SK-N-SH treated with all-trans-retinoic acid at 6 μM for 48 hours (cell line): ENCODE results near the gene KLHL4.
"Not testable (repeated sequence)": the region's sequence is repeated elsewhere in the genome, so short reads cannot be mapped to it uniquely, and the experiment has no call there.

Experiments used
- ATAC-seq: fragments of 200-7000 bp; cut with Tn5 transposase; 3 replicates; pipeline ENCODE4 v1.9.1; 2020; ENCODE audit warnings: mild to moderate bottlenecking, moderate library complexity
- ARNTL ChIP-seq: fragments of 450-650 bp; formaldehyde crosslinking; IDR thresholded peaks from 2 replicates; pipeline ENCODE4 v1.5.0; 2020; ENCODE audit warnings: low read depth, mild to moderate bottlenecking, moderate library complexity, borderline replicate concordance
- BACH2 ChIP-seq: fragments of 250-450 bp; sonication (Bioruptor Pico); IDR thresholded peaks from 2 replicates; pipeline ENCODE4 v1.9.0; 2021; ENCODE audit warnings: mild to moderate bottlenecking, borderline replicate concordance
- CSDC2 ChIP-seq: fragments of 250-450 bp; sonication (Bioruptor Pico); IDR thresholded peaks from 2 replicates; pipeline ENCODE4 v1.5.0; 2020; ENCODE audit warnings: mild to moderate bottlenecking, moderate library complexity
- ESRRG ChIP-seq: fragments of 250-450 bp; sonication (Bioruptor Pico); IDR thresholded peaks from 2 replicates; pipeline ENCODE4 v1.6.1; 2021; ENCODE audit warnings: mild to moderate bottlenecking
- GLIS3 ChIP-seq: fragments of 250-450 bp; sonication (Bioruptor Pico); IDR thresholded peaks from 2 replicates; pipeline ENCODE4 v1.5.0; 2020; ENCODE audit warnings: mild to moderate bottlenecking, moderate library complexity
- ISL1 ChIP-seq: fragments of 250-450 bp; sonication (Bioruptor Pico); IDR thresholded peaks from 2 replicates; pipeline ENCODE4 v2.1.2; 2022; ENCODE audit warnings: mild to moderate bottlenecking, moderate library complexity
- OSR1 ChIP-seq: fragments of 250-450 bp; sonication (Bioruptor Pico); IDR thresholded peaks from 2 replicates; pipeline ENCODE4 v1.8.0; 2022; ENCODE audit warnings: moderate library complexity, mild to moderate bottlenecking, inconsistent platforms
- PPARA ChIP-seq: fragments of 250-450 bp; sonication (Bioruptor Pico); IDR thresholded peaks from 2 replicates; pipeline ENCODE4 v1.5.0; 2020; ENCODE audit warnings: mild to moderate bottlenecking, borderline replicate concordance
- SNAI2 ChIP-seq: fragments of 250-450 bp; sonication (Bioruptor Pico); IDR thresholded peaks from 2 replicates; pipeline ENCODE4 v1.5.0; 2020; ENCODE audit warnings: mild to moderate bottlenecking, moderate library complexity
- TCF4 ChIP-seq: fragments of 250-450 bp; sonication (Bioruptor Pico); IDR thresholded peaks from 2 replicates; pipeline ENCODE4 v1.8.0; 2021; ENCODE audit warnings: mild to moderate bottlenecking, moderate library complexity, borderline replicate concordance
- TOX ChIP-seq: fragments of 250-450 bp; sonication (Bioruptor Pico); IDR thresholded peaks from 2 replicates; pipeline ENCODE4 v1.8.0; 2021; ENCODE audit warnings: mild to moderate bottlenecking, moderate library complexity, borderline replicate concordance
- ZC3H10 ChIP-seq: fragments of 250-450 bp; sonication (Bioruptor Pico); IDR thresholded peaks from 2 replicates; pipeline ENCODE4 v1.5.1; 2021; ENCODE audit warnings: mild to moderate bottlenecking, moderate library complexity
- ZFP3 ChIP-seq: fragments of 250-450 bp; sonication (Bioruptor Pico); IDR thresholded peaks from 2 replicates; pipeline ENCODE4 v1.5.0; 2020; ENCODE audit warnings: mild to moderate bottlenecking, moderate library complexity
- ZFP30 ChIP-seq: fragments of 450-650 bp; formaldehyde crosslinking; IDR thresholded peaks from 2 replicates; pipeline ENCODE4 v1.5.0; 2022; ENCODE audit warnings: mild to moderate bottlenecking, moderate library complexity
- ZNF565 ChIP-seq: fragments of 450-650 bp; formaldehyde crosslinking; conservative IDR thresholded peaks from 2 replicates; pipeline ENCODE4 v1.5.0; 2020; ENCODE audit warnings: low read depth, mild to moderate bottlenecking, moderate library complexity
- ZNF70 ChIP-seq: fragments of 450-650 bp; formaldehyde crosslinking; IDR thresholded peaks from 2 replicates; pipeline ENCODE4 v1.5.0; 2020; ENCODE audit warnings: mild to moderate bottlenecking, moderate library complexity
- ZNF8 ChIP-seq: fragments of 450-650 bp; formaldehyde crosslinking; IDR thresholded peaks from 2 replicates; pipeline ENCODE4 v1.5.0; 2020; ENCODE audit warnings: mild to moderate bottlenecking, moderate library complexity
- TF ChIP-seq, protein P1 (sequence below): fragments of 250-450 bp; sonication (Bioruptor Pico); IDR thresholded peaks from 2 replicates; pipeline ENCODE4 v1.5.1; 2020; ENCODE audit warnings: low read depth, mild to moderate bottlenecking, moderate library complexity
- TF ChIP-seq, protein P2 (sequence below): fragments of 250-450 bp; sonication (Bioruptor Pico); IDR thresholded peaks from 2 replicates; pipeline ENCODE4 v1.5.1; 2021; ENCODE audit warnings: mild to moderate bottlenecking, moderate library complexity
- TF ChIP-seq, protein P3 (sequence below): fragments of 250-450 bp; sonication (Bioruptor Pico); IDR thresholded peaks from 2 replicates; pipeline ENCODE4 v1.8.0; 2021; ENCODE audit warnings: low read depth, mild to moderate bottlenecking, moderate library complexity, borderline replicate concordance
- TF ChIP-seq, protein P4 (sequence below): fragments of 250-450 bp; sonication (Bioruptor Pico); IDR thresholded peaks from 2 replicates; pipeline ENCODE4 v1.8.0; 2020; ENCODE audit warnings: mild to moderate bottlenecking, moderate library complexity, borderline replicate concordance

The KLHL4 gene

DNA sequence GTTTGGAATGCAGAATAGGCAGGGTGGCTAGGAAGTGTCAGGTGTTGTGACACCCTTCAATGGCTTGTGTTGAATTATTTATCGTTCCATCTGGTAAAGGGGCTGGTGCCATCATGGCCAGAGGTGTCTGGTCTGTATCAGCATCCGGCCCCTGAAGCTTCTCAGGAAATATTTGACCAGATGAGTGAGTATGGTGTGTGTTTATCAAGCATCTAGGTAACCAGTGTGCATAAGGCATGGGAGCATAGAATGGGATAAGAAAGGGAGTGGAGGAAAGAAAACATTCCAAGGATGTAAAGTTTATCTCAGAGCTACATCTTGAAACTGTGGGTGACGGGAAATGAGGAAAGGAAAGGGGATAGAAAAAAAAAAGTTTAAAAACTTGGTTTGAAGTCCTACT, 109.4 kb downstream of the KLHL4 start:
- TF ChIP-seq OSR1 (CRISPR knock-in tag), result no peak
- no peak for TF ChIP-seq ISL1 (CRISPR knock-in tag)
- no peak for TF ChIP-seq ZNF8 (CRISPR knock-in tag)
- TF ChIP-seq ZNF565 (CRISPR knock-in tag), result no peak
- no peak for TF ChIP-seq ZFP30 (CRISPR knock-in tag)
- TF ChIP-seq ZFP3 (CRISPR knock-in tag), result no peak
- TF ChIP-seq PPARA (CRISPR knock-in tag), result no peak
- no peak for TF ChIP-seq ARNTL (CRISPR knock-in tag)
- no peak for TF ChIP-seq ESRRG (CRISPR knock-in tag)
- no peak for TF ChIP-seq ZNF70 (CRISPR knock-in tag)
- no peak for TF ChIP-seq BACH2 (CRISPR knock-in tag)
- no peak for TF ChIP-seq GLIS3 (CRISPR knock-in tag)
- TF ChIP-seq, protein P1, sequence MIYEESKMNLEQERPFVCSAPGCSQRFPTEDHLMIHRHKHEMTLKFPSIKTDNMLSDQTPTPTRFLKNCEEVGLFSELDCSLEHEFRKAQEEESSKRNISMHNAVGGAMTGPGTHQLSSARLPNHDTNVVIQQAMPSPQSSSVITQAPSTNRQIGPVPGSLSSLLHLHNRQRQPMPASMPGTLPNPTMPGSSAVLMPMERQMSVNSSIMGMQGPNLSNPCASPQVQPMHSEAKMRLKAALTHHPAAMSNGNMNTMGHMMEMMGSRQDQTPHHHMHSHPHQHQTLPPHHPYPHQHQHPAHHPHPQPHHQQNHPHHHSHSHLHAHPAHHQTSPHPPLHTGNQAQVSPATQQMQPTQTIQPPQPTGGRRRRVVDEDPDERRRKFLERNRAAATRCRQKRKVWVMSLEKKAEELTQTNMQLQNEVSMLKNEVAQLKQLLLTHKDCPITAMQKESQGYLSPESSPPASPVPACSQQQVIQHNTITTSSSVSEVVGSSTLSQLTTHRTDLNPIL, result no peak
- no peak for TF ChIP-seq TCF4 (CRISPR knock-in tag)
- TF ChIP-seq, protein P2, sequence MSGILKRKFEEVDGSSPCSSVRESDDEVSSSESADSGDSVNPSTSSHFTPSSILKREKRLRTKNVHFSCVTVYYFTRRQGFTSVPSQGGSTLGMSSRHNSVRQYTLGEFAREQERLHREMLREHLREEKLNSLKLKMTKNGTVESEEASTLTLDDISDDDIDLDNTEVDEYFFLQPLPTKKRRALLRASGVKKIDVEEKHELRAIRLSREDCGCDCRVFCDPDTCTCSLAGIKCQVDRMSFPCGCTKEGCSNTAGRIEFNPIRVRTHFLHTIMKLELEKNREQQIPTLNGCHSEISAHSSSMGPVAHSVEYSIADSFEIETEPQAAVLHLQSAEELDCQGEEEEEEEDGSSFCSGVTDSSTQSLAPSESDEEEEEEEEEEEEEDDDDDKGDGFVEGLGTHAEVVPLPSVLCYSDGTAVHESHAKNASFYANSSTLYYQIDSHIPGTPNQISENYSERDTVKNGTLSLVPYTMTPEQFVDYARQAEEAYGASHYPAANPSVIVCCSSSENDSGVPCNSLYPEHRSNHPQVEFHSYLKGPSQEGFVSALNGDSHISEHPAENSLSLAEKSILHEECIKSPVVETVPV (CRISPR knock-in tag), result no peak
- no peak for TF ChIP-seq SNAI2
- no peak for TF ChIP-seq ZC3H10 (CRISPR knock-in tag)
- ATAC-seq, result no peak

DNA sequence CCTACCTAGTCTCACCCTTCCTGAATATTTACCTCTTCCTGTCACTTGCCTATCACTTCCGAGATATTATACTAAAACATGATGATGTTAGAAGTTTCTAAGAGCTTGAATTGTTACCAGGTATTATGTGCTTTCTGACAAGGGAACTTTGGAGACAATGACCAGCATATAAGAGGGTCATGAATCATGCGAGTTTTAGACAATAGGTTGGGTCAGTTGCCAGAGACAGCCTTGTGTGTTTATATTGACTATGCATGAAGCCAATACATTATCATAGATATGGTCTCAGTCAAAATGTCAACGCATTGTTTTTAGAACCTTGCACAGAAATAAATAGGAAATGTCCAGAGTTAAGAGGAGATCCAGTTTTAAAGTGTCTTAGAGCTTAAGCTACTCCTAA, 116.8 kb downstream of the KLHL4 start:
- ATAC-seq, result no peak
- TF ChIP-seq, protein P1, result no peak
- no peak for TF ChIP-seq ARNTL (CRISPR knock-in tag)
- no peak for TF ChIP-seq TOX (CRISPR knock-in tag)
- TF ChIP-seq PPARA (CRISPR knock-in tag), result no peak
- TF ChIP-seq, protein P2 (CRISPR knock-in tag), result no peak
- TF ChIP-seq ZFP3 (CRISPR knock-in tag), result no peak
- TF ChIP-seq, protein P3, sequence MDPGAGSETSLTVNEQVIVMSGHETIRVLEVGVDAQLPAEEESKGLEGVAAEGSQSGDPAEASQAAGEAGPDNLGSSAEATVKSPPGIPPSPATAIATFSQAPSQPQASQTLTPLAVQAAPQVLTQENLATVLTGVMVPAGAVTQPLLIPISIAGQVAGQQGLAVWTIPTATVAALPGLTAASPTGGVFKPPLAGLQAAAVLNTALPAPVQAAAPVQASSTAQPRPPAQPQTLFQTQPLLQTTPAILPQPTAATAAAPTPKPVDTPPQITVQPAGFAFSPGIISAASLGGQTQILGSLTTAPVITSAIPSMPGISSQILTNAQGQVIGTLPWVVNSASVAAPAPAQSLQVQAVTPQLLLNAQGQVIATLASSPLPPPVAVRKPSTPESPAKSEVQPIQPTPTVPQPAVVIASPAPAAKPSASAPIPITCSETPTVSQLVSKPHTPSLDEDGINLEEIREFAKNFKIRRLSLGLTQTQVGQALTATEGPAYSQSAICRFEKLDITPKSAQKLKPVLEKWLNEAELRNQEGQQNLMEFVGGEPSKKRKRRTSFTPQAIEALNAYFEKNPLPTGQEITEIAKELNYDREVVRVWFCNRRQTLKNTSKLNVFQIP (CRISPR knock-in tag), result no peak

DNA sequence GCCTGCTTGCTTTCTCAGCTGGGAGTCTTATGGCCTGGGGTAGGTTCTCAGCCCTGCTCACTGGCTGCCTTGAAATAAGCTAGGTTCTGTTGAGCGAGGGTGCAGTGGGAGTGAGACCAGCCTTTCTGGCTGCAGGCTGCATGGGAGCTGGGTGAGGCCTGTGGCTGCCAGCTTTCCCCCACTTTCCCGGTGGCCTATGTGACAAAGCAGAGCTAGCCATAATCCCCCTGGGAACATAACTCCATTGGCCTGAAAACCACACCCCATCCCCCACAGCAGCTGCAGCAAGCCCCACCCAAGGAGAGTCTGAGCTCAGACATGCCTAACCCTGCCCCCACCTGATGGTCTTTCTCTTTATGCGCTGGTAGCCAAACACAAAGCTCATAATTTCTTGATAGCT, 118.9 kb downstream of the KLHL4 start:
- TF ChIP-seq ARNTL (CRISPR knock-in tag) (no peak), SNAI2 (no peak), TCF4 (CRISPR knock-in tag) (no peak), CSDC2 (CRISPR knock-in tag) (no peak), BACH2 (CRISPR knock-in tag) (no peak), ZNF70 (CRISPR knock-in tag) (no peak), ZFP3 (CRISPR knock-in tag) (no peak), ZNF8 (CRISPR knock-in tag) (no peak), ESRRG (CRISPR knock-in tag) (no peak)
- TF ChIP-seq, protein P1, result no peak
- TF ChIP-seq, protein P4, sequence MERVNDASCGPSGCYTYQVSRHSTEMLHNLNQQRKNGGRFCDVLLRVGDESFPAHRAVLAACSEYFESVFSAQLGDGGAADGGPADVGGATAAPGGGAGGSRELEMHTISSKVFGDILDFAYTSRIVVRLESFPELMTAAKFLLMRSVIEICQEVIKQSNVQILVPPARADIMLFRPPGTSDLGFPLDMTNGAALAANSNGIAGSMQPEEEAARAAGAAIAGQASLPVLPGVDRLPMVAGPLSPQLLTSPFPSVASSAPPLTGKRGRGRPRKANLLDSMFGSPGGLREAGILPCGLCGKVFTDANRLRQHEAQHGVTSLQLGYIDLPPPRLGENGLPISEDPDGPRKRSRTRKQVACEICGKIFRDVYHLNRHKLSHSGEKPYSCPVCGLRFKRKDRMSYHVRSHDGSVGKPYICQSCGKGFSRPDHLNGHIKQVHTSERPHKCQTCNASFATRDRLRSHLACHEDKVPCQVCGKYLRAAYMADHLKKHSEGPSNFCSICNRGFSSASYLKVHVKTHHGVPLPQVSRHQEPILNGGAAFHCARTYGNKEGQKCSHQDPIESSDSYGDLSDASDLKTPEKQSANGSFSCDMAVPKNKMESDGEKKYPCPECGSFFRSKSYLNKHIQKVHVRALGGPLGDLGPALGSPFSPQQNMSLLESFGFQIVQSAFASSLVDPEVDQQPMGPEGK (CRISPR knock-in tag), result no peak
- no peak for ATAC-seq

DNA sequence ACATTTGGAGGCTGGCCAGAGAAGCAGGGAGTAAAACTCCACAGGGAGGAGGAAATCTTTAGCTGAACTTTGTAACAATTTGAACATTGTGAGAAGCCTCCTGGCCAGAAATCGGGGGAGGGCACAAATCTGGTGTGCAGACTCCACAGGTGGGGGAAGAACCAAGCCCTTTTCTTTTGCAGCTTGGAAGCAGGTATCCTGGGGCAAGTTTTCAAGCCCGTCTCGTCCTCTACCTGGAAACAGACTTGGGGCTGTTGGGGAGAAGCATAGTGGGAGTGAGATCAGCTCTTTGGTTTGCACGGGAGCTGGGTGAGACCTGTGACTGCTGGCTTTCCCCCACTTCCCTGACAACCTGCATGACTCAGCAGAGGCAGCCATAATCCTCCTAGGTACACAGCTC, 123.8 kb downstream of the KLHL4 start:
- not testable (repeated sequence) for ATAC-seq
